Measurements from ENCODE around the gene SYNE1.

GRCh38 chr6:152338335-152339125 lies 298.6 kb downstream of the SYNE1 start:
- TF ChIP-seq POLR2A (IDR thresholded peaks at IDR 0.05) (no peak), CTCF (IDR thresholded peaks at IDR 0.05) (peak; percentile 54 to 86 (median 72))

Data from upper lobe of left lung (tissue), 4 donors.